GM23248 (cell line): ENCODE results near the gene ZBTB17.

Experiments used
- EZH2 ChIP-seq: fragments of 200-600 bp; sonication (generic); IDR thresholded peaks from 2 replicates; pipeline ENCODE4 v1.6.1; 2018; ENCODE audit warnings: antibody characterized with exemption, mild to moderate bottlenecking; ENCODE audit not compliant: insufficient read depth, poor library complexity, severe bottlenecking
- EZH2phosphoT487 ChIP-seq: fragments of 200-600 bp; sonication (generic); IDR thresholded peaks from 2 replicates; pipeline ENCODE4 v1.6.1; 2018; ENCODE audit warnings: antibody characterized with exemption, moderate library complexity, mild to moderate bottlenecking, low read depth; ENCODE audit not compliant: insufficient read depth

GRCh38 chr1:16014509-16015482 lies 38.9 kb upstream of the ZBTB17 start:
- TF ChIP-seq EZH2 (no peak), EZH2phosphoT487 (no peak)
